ENCODE results near the gene TAMM41. TPM values are rescaled to one million over a fixed set of nuclear protein-coding genes. Genes with fewer than 3 reads are reported as not detected.

TAMM41 gene
- total RNA-seq, 1 donor from 2014 or later = 14.9 TPM

GRCh38 chr3:11791339-11792200 is 55.1 kb downstream of the TAMM41 start:
- Histone ChIP-seq H3K36me3 (peaks cover 81% of the 10 kb centered on the region), H3K4me1 (no peaks in the 10 kb centered on the region), H3K27ac (no peak overlapping the region), H3K9me3 (no peaks in the 10 kb centered on the region), H3K4me3 (no peak overlapping the region), H3K27me3 (ENCODE audit: low read depth) (no peaks in the 10 kb centered on the region)
- no peak for TF ChIP-seq CTCF (IDR thresholded peaks at IDR 0.05)
- intact Hi-C loops (cut with DNase I) = no loop called here
- no peak for ATAC-seq
- DNase-seq = no peak

- Histone ChIP-seq H3K36me3 (peaks cover 62% of the 10 kb centered on the region), H3K27me3 (ENCODE audit: low read depth) (no peaks in the 10 kb centered on the region), H3K4me1 (no peaks in the 10 kb centered on the region), H3K9me3 (no peaks in the 10 kb centered on the region), H3K27ac (no peak overlapping the region), H3K4me3 (no peak overlapping the region)
- DNase-seq (no peak), ATAC-seq (no peak)
- intact Hi-C loops (cut with DNase I) = no loop called here
- no peak for TF ChIP-seq CTCF (IDR thresholded peaks at IDR 0.05)
Measured at GRCh38 chr3:11789412-11789811, 57.3 kb downstream of the TAMM41 start.

- no peaks in the 10 kb centered on the region for H3K4me1 ChIP-seq
- H3K4me3 ChIP-seq = no peak overlapping the region
- no peaks in the 10 kb centered on the region for H3K27me3 ChIP-seq (ENCODE audit: low read depth)
- DNase-seq (no peak), ATAC-seq (no peak)
- intact Hi-C loops (cut with DNase I) = no loop called here
- no peak for TF ChIP-seq CTCF (IDR thresholded peaks at IDR 0.05)
- no peak overlapping the region for H3K27ac ChIP-seq
- no peaks in the 10 kb centered on the region for H3K9me3 ChIP-seq
- peaks cover 35% of the 10 kb centered on the region for H3K36me3 ChIP-seq
Measured at GRCh38 chr3:11784971-11785377, 61.7 kb downstream of the TAMM41 start.

- no peak overlapping the region for H3K27ac ChIP-seq
- intact Hi-C loops (cut with DNase I) = no loop called here
- no peak for ATAC-seq
Measured at GRCh38 chr3:11780341-11780740, 66.3 kb downstream of the TAMM41 start.

GRCh38 chr3:11779626-11780025 is 67.1 kb downstream of the TAMM41 start:
- no peak for TF ChIP-seq CTCF (IDR thresholded peaks at IDR 0.05)
- Histone ChIP-seq H3K27ac (no peak overlapping the region), H3K4me3 (no peak overlapping the region), H3K9me3 (no peaks in the 10 kb centered on the region), H3K27me3 (ENCODE audit: low read depth) (no peaks in the 10 kb centered on the region), H3K36me3 (no peaks in the 10 kb centered on the region), H3K4me1 (no peaks in the 10 kb centered on the region)
- DNase-seq = no peak
- intact Hi-C loops (cut with DNase I) = no loop called here
- no peak for ATAC-seq

More at GRCh38 chr3:11780341-11780740, 66.3 kb downstream of the TAMM41 start:
- no peaks in the 10 kb centered on the region for H3K27me3 ChIP-seq (ENCODE audit: low read depth)
- TF ChIP-seq CTCF (IDR thresholded peaks at IDR 0.05) = no peak
- H3K36me3 ChIP-seq = no peaks in the 10 kb centered on the region
- no peak for DNase-seq
- no peaks in the 10 kb centered on the region for H3K4me1 ChIP-seq
- no peaks in the 10 kb centered on the region for H3K9me3 ChIP-seq
- H3K4me3 ChIP-seq = no peak overlapping the region
